Skeletal muscle satellite cell (primary cell): ENCODE data around the gene YIPF3.

Experiments used
- H3K27me3 ChIP-seq: 2 replicates; pipeline ENCODE4 v1.7.0; 2013; ENCODE audit warnings: low read length; ENCODE audit not compliant: control insufficient read depth, insufficient read depth
- H3K36me3 ChIP-seq: 2 replicates; pipeline ENCODE4 v1.7.0; 2013; ENCODE audit warnings: mild to moderate bottlenecking, control low read depth, low read length; ENCODE audit not compliant: insufficient read depth
- H3K4me1 ChIP-seq: 2 replicates; pipeline ENCODE4 v1.7.0; 2013; ENCODE audit warnings: low read length; ENCODE audit not compliant: control insufficient read depth, insufficient read depth
- H3K4me2 ChIP-seq: 2 replicates; pipeline ENCODE4 v1.7.0; 2013; ENCODE audit warnings: mild to moderate bottlenecking, low read length
- H3K4me3 ChIP-seq: 2 replicates; pipeline ENCODE4 v1.7.0; 2013; ENCODE audit warnings: low read length
- H3K9ac ChIP-seq: 2 replicates; pipeline ENCODE4 v1.7.0; 2013; ENCODE audit warnings: mild to moderate bottlenecking, low read depth, low read length, moderate library complexity
- H3K9me3 ChIP-seq: replicated peaks from 2 replicates; pipeline ENCODE4 v1.7.0; 2013; ENCODE audit warnings: mild to moderate bottlenecking, control low read depth, low read length

The YIPF3 gene

DNA sequence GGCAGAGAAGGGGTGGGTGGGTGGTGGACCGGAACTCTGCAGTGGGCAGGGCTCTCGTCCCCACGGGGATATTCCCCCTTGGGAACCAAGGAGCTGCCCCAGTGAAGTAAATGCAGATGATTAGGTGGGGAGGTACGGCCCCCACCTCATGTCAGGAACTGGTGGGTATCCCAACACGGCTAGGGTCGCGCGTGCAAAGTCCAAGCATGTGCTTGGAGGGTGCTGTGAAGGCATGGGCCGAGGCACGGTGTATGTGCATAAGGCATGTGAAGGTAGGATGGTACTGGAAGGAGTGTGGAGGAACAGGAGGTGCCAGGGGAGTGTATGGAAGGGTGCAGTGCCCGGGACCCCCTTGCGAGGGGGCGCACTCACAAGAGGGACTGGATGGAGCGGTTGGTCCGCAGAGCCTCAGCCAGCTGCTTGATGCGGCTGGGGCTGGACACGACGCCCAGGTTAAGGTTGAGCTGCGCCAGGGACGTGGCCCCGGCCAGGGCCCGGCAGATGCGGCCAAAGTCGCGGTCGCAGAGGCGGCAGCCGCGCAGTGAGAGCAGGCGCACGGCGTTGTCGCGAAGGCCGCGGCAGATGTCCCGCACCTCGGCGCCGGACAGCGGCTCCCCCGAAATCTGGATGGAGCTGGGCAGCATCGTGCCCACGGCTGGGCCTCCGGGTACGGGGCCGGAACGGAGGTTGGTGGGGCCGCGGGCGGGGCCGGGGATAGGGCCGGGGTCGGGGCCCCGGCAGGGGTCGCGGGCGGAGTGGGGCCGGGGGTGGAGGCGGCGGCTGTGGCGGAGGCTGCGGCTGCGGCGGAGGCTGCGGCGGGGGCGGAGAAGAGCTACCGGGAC, 7.4 kb downstream of the YIPF3 start:
- Histone ChIP-seq H3K4me1 (peaks cover 15% of the 10 kb centered on the region), H3K9ac (peak overlapping the region; percentile 78), H3K9me3 (no peaks in the 10 kb centered on the region), H3K36me3 (peaks cover 51% of the 10 kb centered on the region), H3K4me3 (peak overlapping the region; percentile 79), H3K27me3 (no peaks in the 10 kb centered on the region), H3K4me2 (peak overlapping the region; percentile 99)

DNA sequence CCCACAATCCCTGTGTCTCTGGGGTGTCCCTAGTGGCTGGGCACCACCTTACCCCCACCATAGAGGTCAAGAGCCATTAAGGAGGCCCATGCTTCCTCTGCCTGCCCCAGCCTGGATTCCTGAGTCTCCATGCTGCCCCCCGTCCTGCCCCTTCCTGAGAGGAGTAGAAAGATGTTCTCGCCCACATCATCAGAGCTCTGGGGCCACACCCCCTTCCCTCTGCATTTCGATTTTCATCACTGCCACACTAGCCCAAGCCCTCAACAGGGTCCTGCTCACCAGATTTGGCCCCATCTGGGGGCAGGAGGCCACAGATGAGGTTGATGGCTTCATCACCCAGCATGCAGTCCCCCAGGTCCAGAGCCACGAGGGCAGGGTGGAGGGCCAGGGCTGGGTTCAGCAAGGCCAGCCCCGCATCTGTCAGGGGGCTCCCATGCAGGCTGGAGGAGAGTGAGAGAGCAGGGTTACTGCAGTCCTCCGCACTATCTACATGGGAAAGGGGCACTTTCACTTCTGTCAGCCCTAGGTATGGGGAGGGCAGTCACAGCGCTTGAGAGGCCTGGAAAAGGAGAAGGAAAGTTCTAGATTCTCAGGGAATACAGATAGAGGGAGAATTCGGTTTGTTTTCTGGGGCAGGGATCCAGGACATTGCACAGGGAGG, 8.1 kb downstream of the YIPF3 start:
- Histone ChIP-seq H3K36me3 (peaks cover 51% of the 10 kb centered on the region), H3K4me2 (peak overlapping the region; percentile 99), H3K9me3 (no peaks in the 10 kb centered on the region), H3K4me3 (no peak overlapping the region), H3K27me3 (no peaks in the 10 kb centered on the region), H3K9ac (no peak overlapping the region), H3K4me1 (peaks cover 15% of the 10 kb centered on the region)

- Histone ChIP-seq H3K27me3 (no peaks in the 10 kb centered on the region), H3K4me1 (peaks cover 15% of the 10 kb centered on the region), H3K9me3 (no peaks in the 10 kb centered on the region), H3K9ac (no peak overlapping the region), H3K4me2 (no peak overlapping the region), H3K4me3 (no peak overlapping the region), H3K36me3 (peaks cover 49% of the 10 kb centered on the region)
These were observed 9.9 kb downstream of the YIPF3 start for GRCh38 chr6:43506667-43507471.

GRCh38 chr6:43506171-43506570, 10.6 kb downstream of the YIPF3 start:
- H3K9ac ChIP-seq: no peak overlapping the region
- peaks cover 15% of the 10 kb centered on the region for H3K4me1 ChIP-seq
- no peak overlapping the region for H3K4me2 ChIP-seq
- H3K4me3 ChIP-seq: no peak overlapping the region
- no peaks in the 10 kb centered on the region for H3K27me3 ChIP-seq
- no peaks in the 10 kb centered on the region for H3K9me3 ChIP-seq
- H3K36me3 ChIP-seq: peaks cover 44% of the 10 kb centered on the region

GRCh38 chr6:43505718-43506117, 11.0 kb downstream of the YIPF3 start:
- no peak overlapping the region for H3K4me3 ChIP-seq
- H3K9me3 ChIP-seq: no peaks in the 10 kb centered on the region
- H3K27me3 ChIP-seq: no peaks in the 10 kb centered on the region
- H3K36me3 ChIP-seq: peaks cover 46% of the 10 kb centered on the region
- H3K4me1 ChIP-seq: peaks cover 13% of the 10 kb centered on the region
- no peak overlapping the region for H3K9ac ChIP-seq
- no peak overlapping the region for H3K4me2 ChIP-seq

DNA sequence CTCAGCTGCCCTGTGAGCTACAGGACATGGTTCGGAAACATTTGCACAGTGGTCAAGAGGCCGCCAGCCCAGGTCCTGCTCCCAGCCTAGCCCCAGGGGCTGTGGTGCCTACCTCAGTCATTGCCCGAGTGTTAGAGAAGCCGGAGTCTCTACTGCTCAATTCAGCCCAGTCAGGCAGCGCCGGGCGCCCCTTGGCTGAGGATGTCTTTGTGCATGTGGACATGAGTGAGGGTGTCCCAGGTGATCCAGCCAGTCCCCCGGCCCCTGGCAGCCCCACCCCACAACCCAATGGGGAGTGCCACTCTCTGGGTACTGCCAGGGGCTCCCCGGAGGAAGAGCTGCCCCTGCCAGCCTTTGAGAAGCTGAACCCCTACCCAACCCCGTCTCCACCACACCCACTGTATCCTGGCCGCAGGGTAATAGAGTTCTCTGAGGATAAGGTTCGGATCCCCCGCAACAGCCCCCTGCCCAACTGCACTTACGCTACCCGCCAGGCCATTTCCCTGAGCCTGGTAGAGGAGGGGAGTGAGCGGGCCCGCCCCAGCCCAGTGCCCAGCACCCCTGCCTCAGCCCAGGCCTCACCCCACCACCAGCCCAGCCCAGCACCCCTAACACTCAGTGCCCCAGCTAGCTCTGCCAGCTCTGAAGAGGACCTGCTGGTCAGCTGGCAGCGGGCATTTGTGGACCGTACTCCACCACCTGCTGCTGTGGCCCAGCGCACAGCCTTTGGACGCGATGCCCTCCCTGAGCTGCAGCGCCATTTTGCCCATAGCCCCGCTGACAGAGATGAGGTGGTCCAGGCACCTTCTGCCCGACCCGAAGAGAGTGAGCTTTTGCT, 11.8 kb downstream of the YIPF3 start:
- H3K36me3 ChIP-seq: peaks cover 50% of the 10 kb centered on the region
- H3K4me2 ChIP-seq: no peak overlapping the region
- no peak overlapping the region for H3K4me3 ChIP-seq
- no peak overlapping the region for H3K9ac ChIP-seq
- peaks cover 7% of the 10 kb centered on the region for H3K4me1 ChIP-seq
- no peaks in the 10 kb centered on the region for H3K27me3 ChIP-seq
- no peaks in the 10 kb centered on the region for H3K9me3 ChIP-seq

GRCh38 chr6:43503443-43503842, 13.3 kb downstream of the YIPF3 start:
- H3K4me3 ChIP-seq: no peak overlapping the region
- peaks cover 66% of the 10 kb centered on the region for H3K36me3 ChIP-seq
- H3K4me1 ChIP-seq: no peaks in the 10 kb centered on the region
- no peaks in the 10 kb centered on the region for H3K9me3 ChIP-seq
- no peaks in the 10 kb centered on the region for H3K27me3 ChIP-seq
- H3K4me2 ChIP-seq: no peak overlapping the region
- H3K9ac ChIP-seq: no peak overlapping the region

- peaks cover 73% of the 10 kb centered on the region for H3K36me3 ChIP-seq
- H3K27me3 ChIP-seq: no peaks in the 10 kb centered on the region
- peaks cover 1% of the 10 kb centered on the region for H3K4me1 ChIP-seq
- H3K4me3 ChIP-seq: no peak overlapping the region
- no peak overlapping the region for H3K9ac ChIP-seq
- H3K4me2 ChIP-seq: no peak overlapping the region
- H3K9me3 ChIP-seq: no peaks in the 10 kb centered on the region
These were observed 14.1 kb downstream of the YIPF3 start for GRCh38 chr6:43502666-43503065.

GRCh38 chr6:43500921-43501320, 15.8 kb downstream of the YIPF3 start:
- H3K4me3 ChIP-seq: no peak overlapping the region
- no peak overlapping the region for H3K9ac ChIP-seq
- peaks cover 74% of the 10 kb centered on the region for H3K36me3 ChIP-seq
- H3K4me2 ChIP-seq: no peak overlapping the region
- no peaks in the 10 kb centered on the region for H3K27me3 ChIP-seq
- peaks cover 19% of the 10 kb centered on the region for H3K4me1 ChIP-seq
- no peaks in the 10 kb centered on the region for H3K9me3 ChIP-seq

DNA sequence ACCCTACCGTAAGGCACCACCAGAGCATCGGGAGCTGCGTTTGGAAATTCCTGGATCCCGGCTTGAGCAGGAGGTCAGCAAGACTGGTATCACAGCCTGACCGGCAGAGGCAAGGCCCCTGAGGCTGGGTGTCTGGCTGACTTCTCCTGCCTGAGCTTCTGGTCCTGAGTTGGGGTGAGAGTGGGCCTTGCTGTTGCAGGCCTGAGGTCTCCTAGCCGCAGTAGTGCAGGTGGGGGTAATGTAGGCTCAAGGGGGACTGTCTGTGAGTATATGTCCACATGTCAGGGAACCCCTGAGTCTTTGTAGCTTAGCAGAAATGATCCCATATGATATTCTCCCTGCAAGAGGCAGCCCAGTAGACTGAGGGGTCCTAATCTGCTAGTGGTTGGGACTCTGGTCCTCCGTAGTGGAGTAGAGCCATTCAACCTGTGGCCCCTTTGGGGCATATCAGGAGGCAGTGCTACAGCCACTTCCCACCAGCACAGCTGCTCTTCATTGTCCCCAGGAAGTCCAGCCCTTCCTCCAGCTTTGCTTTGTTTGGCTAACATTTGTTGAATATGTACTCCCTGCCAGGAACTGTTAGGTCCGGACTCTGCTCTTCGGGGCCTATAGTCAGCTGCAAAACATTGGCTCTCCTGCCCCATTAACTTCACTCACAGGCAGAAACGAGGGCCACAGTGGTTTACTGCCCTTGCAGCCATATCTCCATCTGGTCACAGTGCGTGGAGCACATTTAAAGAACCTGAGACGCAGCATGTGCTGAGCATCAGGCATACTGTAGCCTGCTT, 17.5 kb downstream of the YIPF3 start:
- Histone ChIP-seq H3K4me2 (no peak overlapping the region), H3K4me1 (peaks cover 36% of the 10 kb centered on the region), H3K9ac (no peak overlapping the region), H3K4me3 (no peak overlapping the region), H3K27me3 (no peaks in the 10 kb centered on the region), H3K9me3 (no peaks in the 10 kb centered on the region), H3K36me3 (peaks cover 63% of the 10 kb centered on the region)
